Measurements from ENCODE around the gene MRNIP.

DNA sequence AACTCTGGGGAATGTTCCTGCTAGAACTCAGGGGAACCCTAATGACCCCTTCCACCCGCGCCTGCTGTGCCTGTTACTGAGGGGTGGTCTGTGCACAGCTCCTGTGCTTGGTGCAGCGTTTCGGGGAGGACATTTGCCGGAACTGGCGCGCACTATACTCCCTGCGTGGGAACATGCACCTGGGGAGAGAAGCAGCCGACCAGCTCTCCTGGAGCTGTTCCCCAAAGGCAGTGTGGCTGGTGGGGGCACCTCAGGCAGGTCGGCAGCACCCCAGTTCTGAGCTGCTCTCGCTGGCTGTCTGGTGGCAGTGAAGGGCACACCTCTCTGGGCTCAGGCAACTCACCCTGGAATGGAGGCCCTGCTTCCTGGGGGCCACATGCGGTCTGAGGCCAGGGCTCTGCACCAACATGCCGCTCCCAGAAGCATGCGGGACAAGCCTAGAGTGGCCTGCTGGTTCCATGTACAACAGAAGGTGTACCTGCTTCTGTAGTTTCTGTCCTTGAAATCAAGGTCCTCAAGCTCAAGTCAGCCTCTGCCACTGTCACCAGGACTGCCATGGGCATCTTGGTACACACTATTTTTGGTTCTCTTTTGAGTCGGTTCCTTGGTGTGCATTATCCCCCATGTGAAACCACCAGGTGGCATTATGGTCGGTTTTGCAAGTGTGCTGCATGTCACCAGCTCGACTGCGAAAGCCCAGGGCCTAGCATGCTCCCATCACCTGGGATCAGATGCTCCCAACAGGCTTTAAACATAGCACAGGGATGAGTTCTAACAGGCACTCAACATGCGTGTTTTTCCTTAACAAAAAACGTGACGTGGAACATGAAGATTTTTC, 7.8 kb upstream of the MRNIP start:
- TF ChIP-seq, protein P1, sequence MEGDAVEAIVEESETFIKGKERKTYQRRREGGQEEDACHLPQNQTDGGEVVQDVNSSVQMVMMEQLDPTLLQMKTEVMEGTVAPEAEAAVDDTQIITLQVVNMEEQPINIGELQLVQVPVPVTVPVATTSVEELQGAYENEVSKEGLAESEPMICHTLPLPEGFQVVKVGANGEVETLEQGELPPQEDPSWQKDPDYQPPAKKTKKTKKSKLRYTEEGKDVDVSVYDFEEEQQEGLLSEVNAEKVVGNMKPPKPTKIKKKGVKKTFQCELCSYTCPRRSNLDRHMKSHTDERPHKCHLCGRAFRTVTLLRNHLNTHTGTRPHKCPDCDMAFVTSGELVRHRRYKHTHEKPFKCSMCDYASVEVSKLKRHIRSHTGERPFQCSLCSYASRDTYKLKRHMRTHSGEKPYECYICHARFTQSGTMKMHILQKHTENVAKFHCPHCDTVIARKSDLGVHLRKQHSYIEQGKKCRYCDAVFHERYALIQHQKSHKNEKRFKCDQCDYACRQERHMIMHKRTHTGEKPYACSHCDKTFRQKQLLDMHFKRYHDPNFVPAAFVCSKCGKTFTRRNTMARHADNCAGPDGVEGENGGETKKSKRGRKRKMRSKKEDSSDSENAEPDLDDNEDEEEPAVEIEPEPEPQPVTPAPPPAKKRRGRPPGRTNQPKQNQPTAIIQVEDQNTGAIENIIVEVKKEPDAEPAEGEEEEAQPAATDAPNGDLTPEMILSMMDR (IDR thresholded peaks at IDR 0.05), result no peak
- no peak for TF ChIP-seq POLR2A (IDR thresholded peaks at IDR 0.05)

All from body of pancreas (tissue), 4 donors.